BE2C (cell line): Measurements from ENCODE around the gene CCDC197.

ENCODE experiments used
- DNase-seq: peaks from one replicate; pipeline ENCODE4 v3.0.0-alpha.2; 2020
- H3K27me3 ChIP-seq: fragments of 250-450 bp; sonication (Bioruptor Pico); 2 replicates; pipeline ENCODE4 v1.5.1; 2020; ENCODE audit warnings: mild to moderate bottlenecking
- H3K36me3 ChIP-seq: fragments of 250-450 bp; sonication (Bioruptor Pico); 2 replicates; pipeline ENCODE4 v1.5.1; 2020; ENCODE audit warnings: mild to moderate bottlenecking
- H3K4me1 ChIP-seq: fragments of 250-450 bp; sonication (Bioruptor Pico); 2 replicates; pipeline ENCODE4 v1.5.1; 2020
- H3K4me3 ChIP-seq: 2 replicates; pipeline ENCODE4 v1.5.1; 2011; ENCODE audit warnings: low read depth, low read length
- H3K9me3 ChIP-seq: fragments of 250-450 bp; sonication (Bioruptor Pico); 2 replicates; pipeline ENCODE4 v1.5.1; 2020
- TF ChIP-seq, protein P1 (sequence below): IDR thresholded peaks from 2 replicates; pipeline ENCODE4 v1.5.1; 2012; ENCODE audit warnings: mild to moderate bottlenecking, low read depth, low read length

The CCDC197 gene

DNA sequence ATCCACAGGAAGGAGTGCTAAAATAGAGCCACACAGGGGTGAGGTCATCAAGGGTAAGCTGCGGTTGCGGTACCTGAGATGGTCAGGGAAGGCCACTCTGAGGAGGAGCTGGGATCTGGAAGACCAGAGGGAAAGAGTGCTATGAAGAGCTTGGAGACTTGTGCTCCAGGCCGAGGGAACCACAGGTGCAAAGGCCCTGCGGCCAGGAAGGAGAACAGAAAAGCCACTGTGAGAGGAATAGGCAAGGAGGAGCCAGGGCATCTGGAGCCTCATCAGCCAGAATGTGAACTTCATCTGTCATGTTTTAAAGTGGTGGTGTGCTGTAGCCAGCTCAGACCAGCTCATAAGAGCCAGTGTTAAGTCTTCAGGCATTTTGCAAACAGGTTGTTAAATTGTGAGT is 5.5 kb upstream of the CCDC197 start:
- H3K4me1 ChIP-seq: no peaks in the 10 kb centered on the region
- H3K4me3 ChIP-seq: no peak overlapping the region
- DNase-seq: no peak
- TF ChIP-seq, protein P1, sequence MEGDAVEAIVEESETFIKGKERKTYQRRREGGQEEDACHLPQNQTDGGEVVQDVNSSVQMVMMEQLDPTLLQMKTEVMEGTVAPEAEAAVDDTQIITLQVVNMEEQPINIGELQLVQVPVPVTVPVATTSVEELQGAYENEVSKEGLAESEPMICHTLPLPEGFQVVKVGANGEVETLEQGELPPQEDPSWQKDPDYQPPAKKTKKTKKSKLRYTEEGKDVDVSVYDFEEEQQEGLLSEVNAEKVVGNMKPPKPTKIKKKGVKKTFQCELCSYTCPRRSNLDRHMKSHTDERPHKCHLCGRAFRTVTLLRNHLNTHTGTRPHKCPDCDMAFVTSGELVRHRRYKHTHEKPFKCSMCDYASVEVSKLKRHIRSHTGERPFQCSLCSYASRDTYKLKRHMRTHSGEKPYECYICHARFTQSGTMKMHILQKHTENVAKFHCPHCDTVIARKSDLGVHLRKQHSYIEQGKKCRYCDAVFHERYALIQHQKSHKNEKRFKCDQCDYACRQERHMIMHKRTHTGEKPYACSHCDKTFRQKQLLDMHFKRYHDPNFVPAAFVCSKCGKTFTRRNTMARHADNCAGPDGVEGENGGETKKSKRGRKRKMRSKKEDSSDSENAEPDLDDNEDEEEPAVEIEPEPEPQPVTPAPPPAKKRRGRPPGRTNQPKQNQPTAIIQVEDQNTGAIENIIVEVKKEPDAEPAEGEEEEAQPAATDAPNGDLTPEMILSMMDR: no peak
- H3K36me3 ChIP-seq: no peaks in the 10 kb centered on the region
- no peaks in the 10 kb centered on the region for H3K27me3 ChIP-seq
- no peaks in the 10 kb centered on the region for H3K9me3 ChIP-seq

DNA sequence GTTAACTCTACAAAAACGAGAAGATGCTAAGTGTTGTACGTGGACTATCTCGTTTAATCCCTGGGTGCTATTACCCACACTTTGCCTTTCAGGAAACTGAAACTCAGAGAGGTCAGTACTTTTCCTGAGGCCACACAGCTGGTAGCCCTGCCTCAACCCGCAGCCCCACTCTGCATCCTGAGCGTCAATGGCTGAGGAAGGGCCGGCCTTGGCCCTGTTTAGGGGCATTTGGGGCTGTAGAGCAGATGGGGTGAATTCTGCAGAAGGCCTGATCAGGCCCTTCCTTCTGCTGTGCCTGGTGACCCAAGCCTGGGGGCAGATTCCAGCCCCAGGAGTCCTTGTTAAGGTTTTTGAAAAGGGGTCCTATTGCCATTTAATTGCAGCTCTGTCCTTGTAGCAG is 3.7 kb upstream of the CCDC197 start:
- Histone ChIP-seq H3K9me3 (no peaks in the 10 kb centered on the region), H3K4me1 (no peaks in the 10 kb centered on the region), H3K36me3 (no peaks in the 10 kb centered on the region), H3K4me3 (no peak overlapping the region), H3K27me3 (no peaks in the 10 kb centered on the region)
- no peak for DNase-seq
- TF ChIP-seq, protein P1: no peak

DNA sequence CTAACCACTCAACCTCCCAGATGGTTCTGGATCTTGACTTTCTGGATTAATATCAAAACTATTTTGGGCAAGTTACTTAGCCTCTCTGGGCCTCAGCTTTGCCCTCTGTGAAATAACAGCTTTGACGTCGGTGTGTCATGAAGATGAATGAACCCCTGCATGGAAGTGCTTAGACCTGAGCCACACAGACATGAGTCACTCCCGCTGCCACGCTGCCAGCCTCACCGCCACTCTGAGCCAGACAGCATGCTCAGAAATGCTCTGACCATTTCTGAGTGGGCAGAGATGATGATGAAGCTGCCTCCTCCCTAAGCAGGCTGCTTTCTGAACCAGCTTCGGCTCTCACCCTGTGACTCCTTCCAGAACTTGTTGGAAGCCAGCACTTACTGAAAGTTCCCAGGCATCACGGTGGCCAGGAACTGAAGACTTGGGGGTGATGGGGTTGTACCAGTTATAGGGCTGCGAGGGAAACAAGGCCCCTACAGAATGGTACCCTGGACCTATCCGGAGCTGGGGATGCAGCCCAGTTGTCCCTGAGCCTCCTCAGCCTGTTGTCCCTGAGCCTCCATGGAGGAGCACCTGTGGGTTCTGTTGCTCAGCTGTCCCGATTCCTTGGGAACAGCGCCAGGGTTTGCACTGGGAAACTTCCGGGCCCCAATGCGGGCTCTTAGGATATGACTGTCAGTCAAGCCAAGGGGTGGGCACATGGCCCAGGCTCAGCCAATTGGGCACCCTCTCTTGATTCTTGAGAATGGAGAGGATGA is 2.0 kb upstream of the CCDC197 start:
- H3K36me3 ChIP-seq: no peaks in the 10 kb centered on the region
- TF ChIP-seq, protein P1: no peak
- no peak for DNase-seq
- H3K4me3 ChIP-seq: no peak overlapping the region
- H3K9me3 ChIP-seq: no peaks in the 10 kb centered on the region
- H3K4me1 ChIP-seq: no peaks in the 10 kb centered on the region
- no peaks in the 10 kb centered on the region for H3K27me3 ChIP-seq

DNA sequence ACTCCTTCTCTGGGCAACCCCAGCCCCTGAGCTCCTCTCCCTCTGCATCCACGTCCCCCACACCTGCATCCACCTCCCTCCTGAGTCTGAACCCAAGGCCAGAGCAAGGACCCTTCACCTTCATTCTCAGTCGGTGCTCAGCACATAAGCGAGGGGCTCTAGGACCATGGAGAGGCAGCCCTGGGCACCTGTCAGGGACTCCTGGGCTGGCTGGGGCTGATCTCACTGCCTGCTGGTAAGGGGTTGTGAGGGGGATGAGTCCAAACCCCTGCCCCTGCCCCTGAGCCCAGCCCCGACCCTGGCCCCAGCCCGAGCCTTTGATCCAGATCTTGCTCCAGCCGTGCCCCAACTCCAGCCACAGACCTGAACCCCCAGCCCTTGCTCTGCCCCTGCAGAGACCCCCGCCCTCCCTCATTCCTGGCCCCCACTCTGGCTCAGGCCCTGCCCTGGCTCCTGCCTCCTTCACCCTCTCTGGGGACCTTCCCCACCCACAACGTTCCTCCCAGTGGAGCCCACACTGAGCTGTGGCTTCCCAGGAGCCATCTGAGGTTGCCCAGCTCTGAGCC is 888 bp upstream of the CCDC197 start:
- no peak overlapping the region for H3K4me3 ChIP-seq
- H3K9me3 ChIP-seq: no peaks in the 10 kb centered on the region
- TF ChIP-seq, protein P1: no peak
- no peaks in the 10 kb centered on the region for H3K4me1 ChIP-seq
- H3K36me3 ChIP-seq: no peaks in the 10 kb centered on the region
- DNase-seq: no peak
- no peaks in the 10 kb centered on the region for H3K27me3 ChIP-seq

DNA sequence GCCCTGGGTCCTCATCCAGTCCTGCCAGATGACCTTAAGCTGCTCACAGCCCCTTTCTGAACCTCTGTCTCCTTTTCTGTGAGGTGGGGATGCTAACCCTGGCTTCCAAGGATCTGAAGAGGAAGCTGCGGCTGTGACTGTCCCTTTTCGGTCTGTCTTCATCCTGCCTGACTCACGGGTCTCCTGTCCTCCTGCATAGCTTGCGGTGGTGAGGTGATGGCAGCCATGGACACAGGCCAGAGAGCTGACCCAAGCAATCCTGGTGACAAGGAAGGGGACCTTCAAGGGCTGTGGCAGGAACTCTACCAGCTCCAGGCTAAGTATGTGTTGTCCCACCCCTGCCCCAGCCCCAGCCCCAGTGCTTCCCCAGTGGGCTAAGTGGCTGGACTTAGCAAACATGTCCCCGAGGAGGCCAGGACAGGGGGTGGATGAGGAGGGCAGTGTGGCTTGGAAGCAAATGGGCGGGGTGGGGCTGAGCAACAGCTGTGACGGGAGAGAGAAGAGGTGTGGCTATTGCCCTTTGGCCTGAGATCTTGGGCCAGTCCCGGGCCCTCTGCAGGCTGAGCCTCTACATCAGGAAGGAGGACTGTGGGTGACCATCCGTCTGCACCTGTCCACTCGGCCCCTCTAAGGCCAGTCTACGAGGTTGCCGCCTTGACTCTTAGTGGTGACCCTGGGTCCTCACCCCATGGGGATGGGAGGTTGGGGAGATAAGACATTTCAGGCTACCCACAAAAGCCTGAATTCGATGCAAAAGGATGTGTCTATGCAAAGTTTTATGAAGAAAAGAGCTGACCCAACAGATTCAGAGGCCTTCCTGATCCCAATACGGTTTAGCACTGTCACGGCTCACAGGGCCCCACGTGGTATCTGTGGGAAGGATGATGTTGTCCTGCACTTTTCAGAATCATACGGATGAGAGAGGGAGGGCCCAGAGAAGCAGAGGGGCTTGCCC is 1.1 kb downstream of the CCDC197 start:
- no peaks in the 10 kb centered on the region for H3K9me3 ChIP-seq
- H3K4me3 ChIP-seq: no peak overlapping the region
- no peaks in the 10 kb centered on the region for H3K4me1 ChIP-seq
- TF ChIP-seq, protein P1: no peak
- DNase-seq: no peak
- H3K36me3 ChIP-seq: no peaks in the 10 kb centered on the region
- no peaks in the 10 kb centered on the region for H3K27me3 ChIP-seq
